Activated CD8-positive, alpha-beta T cell treated with anti-CD3 and anti-CD28 coated beads for 36 hours (primary cell): ENCODE results near the gene HMCN2. TPM values are rescaled to one million over a fixed set of nuclear protein-coding genes. Genes with fewer than 3 reads are reported as not detected.
"Not testable (repeated sequence)": the region's sequence is repeated elsewhere in the genome, so short reads cannot be mapped to it uniquely, and the experiment has no call there.

Experiments used
- ATAC-seq: fragments of 200-7000 bp; cut with Tn5 transposase; one replicate; pipeline ENCODE4 v1.10.0; 2021; ENCODE audit warnings: mild to moderate bottlenecking, moderate library complexity
- CTCF ChIA-PET: fragments of 350-600 bp; sonication (Branson Sonifier 250); formaldehyde crosslinking; loops from one replicate; lab custom pipeline; 2021; ENCODE audit warnings: antibody characterized with exemption; lab: Charles Lee
- POLR2A ChIA-PET: fragments of 350-600 bp; sonication (Branson Sonifier 250); formaldehyde crosslinking; loops from one replicate; lab custom pipeline; 2021; ENCODE audit warnings: antibody characterized with exemption; lab: Charles Lee
- DNase-seq: peaks from one replicate; pipeline ENCODE4 v3.0.0-alpha.2; 2020
- H3K27ac Mint-ChIP-seq: one replicate; pipeline ENCODE4 v1.8.0; 2021; ENCODE audit warnings: mild to moderate bottlenecking, mixed read lengths
- H3K27me3 Mint-ChIP-seq: one replicate; pipeline ENCODE4 v1.8.0; 2021; ENCODE audit warnings: mixed read lengths
- H3K36me3 Mint-ChIP-seq: one replicate; pipeline ENCODE4 v1.8.0; 2021; ENCODE audit warnings: low read depth, mixed read lengths
- H3K4me1 Mint-ChIP-seq: one replicate; pipeline ENCODE4 v1.8.0; 2021; ENCODE audit warnings: low read depth, mixed read lengths
- H3K4me3 Mint-ChIP-seq: one replicate; pipeline ENCODE4 v1.8.0; 2021; ENCODE audit warnings: mild to moderate bottlenecking, moderate library complexity, mixed read lengths
- H3K9me3 Mint-ChIP-seq: one replicate; pipeline ENCODE4 v1.8.0; 2021; ENCODE audit warnings: mixed read lengths
- intact Hi-C: fragments of 100-400 bp; cut with micrococcal nuclease; formaldehyde crosslinking; loops from one replicate; pipeline ENCODE4 v1.10.0; 2022
- total RNA-seq, 2 experiments: library from RNA; stranded (reverse); gene quantifications; one replicate each; pipeline ENCODE4 v1.2.3, GENCODE V29; 2021
- TF ChIP-seq, protein P1 (sequence below): fragments of 200-600 bp; IDR thresholded peaks from one replicate; pipeline ENCODE4 v1.8.0; 2022; ENCODE audit warnings: antibody characterized with exemption, mild to moderate bottlenecking

HMCN2 gene
- total RNA-seq, 2 experiments from 2014 or later: not detected

GRCh38 chr9:130245474-130245873 is 20.1 kb upstream of the HMCN2 start:
- peaks cover 5% of the 10 kb centered on the region for H3K27me3 Mint-ChIP-seq
- H3K4me1 Mint-ChIP-seq: peaks cover 10% of the 10 kb centered on the region
- ChIA-PET POLR2A (no interaction called here), CTCF (interaction anchor here (0.8 to 3.9 kb wide), 5 partner anchors 9 to 138 kb away, joined by 3 to 13 read pairs (median 3); no protein-coding TSS in a partner anchor)
- no peaks in the 10 kb centered on the region for H3K9me3 Mint-ChIP-seq
- no peak for DNase-seq
- H3K4me3 Mint-ChIP-seq: no peak overlapping the region
- TF ChIP-seq, protein P1, sequence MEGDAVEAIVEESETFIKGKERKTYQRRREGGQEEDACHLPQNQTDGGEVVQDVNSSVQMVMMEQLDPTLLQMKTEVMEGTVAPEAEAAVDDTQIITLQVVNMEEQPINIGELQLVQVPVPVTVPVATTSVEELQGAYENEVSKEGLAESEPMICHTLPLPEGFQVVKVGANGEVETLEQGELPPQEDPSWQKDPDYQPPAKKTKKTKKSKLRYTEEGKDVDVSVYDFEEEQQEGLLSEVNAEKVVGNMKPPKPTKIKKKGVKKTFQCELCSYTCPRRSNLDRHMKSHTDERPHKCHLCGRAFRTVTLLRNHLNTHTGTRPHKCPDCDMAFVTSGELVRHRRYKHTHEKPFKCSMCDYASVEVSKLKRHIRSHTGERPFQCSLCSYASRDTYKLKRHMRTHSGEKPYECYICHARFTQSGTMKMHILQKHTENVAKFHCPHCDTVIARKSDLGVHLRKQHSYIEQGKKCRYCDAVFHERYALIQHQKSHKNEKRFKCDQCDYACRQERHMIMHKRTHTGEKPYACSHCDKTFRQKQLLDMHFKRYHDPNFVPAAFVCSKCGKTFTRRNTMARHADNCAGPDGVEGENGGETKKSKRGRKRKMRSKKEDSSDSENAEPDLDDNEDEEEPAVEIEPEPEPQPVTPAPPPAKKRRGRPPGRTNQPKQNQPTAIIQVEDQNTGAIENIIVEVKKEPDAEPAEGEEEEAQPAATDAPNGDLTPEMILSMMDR: no peak
- H3K27ac Mint-ChIP-seq: no peak overlapping the region
- ATAC-seq: no peak
- intact Hi-C loops: no loop called here
- H3K36me3 Mint-ChIP-seq: no peaks in the 10 kb centered on the region

- TF ChIP-seq, protein P1: no peak
- Mint-ChIP-seq H3K27me3 (peaks cover 6% of the 10 kb centered on the region), H3K9me3 (no peaks in the 10 kb centered on the region), H3K4me1 (peaks cover 5% of the 10 kb centered on the region), H3K27ac (no peak overlapping the region), H3K36me3 (no peaks in the 10 kb centered on the region), H3K4me3 (no peak overlapping the region)
- DNase-seq (no peak), ATAC-seq (no peak)
- ChIA-PET CTCF (interaction anchor here (0.8 to 3.9 kb wide), 7 partner anchors 9 to 139 kb away, joined by 3 to 13 read pairs (median 3); no protein-coding TSS in a partner anchor), POLR2A (interaction anchor here (1.5 kb wide), 1 partner anchor 16 kb away, joined by 3 read pairs; no protein-coding TSS in a partner anchor)
- intact Hi-C loops: no loop called here
Measured at GRCh38 chr9:130246126-130246525, 19.4 kb upstream of the HMCN2 start.

- intact Hi-C loops: no loop called here
- H3K4me1 Mint-ChIP-seq: no peaks in the 10 kb centered on the region
- CTCF ChIA-PET: interaction anchor here (1.6 to 3.1 kb wide), 2 partner anchors 9 to 12 kb away, joined by 4 to 13 read pairs; no protein-coding TSS in a partner anchor
- POLR2A ChIA-PET: no interaction called here
- H3K9me3 Mint-ChIP-seq: no peaks in the 10 kb centered on the region
- TF ChIP-seq, protein P1: no peak
- peaks cover 8% of the 10 kb centered on the region for H3K27me3 Mint-ChIP-seq
- ATAC-seq (no peak), DNase-seq (no peak)
- H3K36me3 Mint-ChIP-seq: no peaks in the 10 kb centered on the region
- no peak overlapping the region for H3K27ac Mint-ChIP-seq
- H3K4me3 Mint-ChIP-seq: no peak overlapping the region
Measured at GRCh38 chr9:130254747-130255630, 10.6 kb upstream of the HMCN2 start.

GRCh38 chr9:130255631-130256134 is 9.9 kb upstream of the HMCN2 start:
- H3K36me3 Mint-ChIP-seq: no peaks in the 10 kb centered on the region
- H3K27me3 Mint-ChIP-seq: peaks cover 13% of the 10 kb centered on the region
- no peaks in the 10 kb centered on the region for H3K9me3 Mint-ChIP-seq
- H3K4me1 Mint-ChIP-seq: no peaks in the 10 kb centered on the region
- DNase-seq (no peak), ATAC-seq (no peak)
- H3K4me3 Mint-ChIP-seq: no peak overlapping the region
- no peak overlapping the region for H3K27ac Mint-ChIP-seq
- ChIA-PET POLR2A (no interaction called here), CTCF (interaction anchor here (1.0 to 3.1 kb wide), 3 partner anchors 10 to 20 kb away, joined by 4 to 13 read pairs (median 4); no protein-coding TSS in a partner anchor)
- intact Hi-C loops: no loop called here
- TF ChIP-seq, protein P1: no peak

GRCh38 chr9:130256644-130257043 is 8.9 kb upstream of the HMCN2 start:
- no peak for DNase-seq
- Mint-ChIP-seq H3K36me3 (no peaks in the 10 kb centered on the region), H3K4me3 (no peak overlapping the region), H3K27ac (no peak overlapping the region), H3K4me1 (no peaks in the 10 kb centered on the region), H3K27me3 (peaks cover 11% of the 10 kb centered on the region), H3K9me3 (no peaks in the 10 kb centered on the region)
- no peak for ATAC-seq
- CTCF ChIA-PET: interaction anchor here (1.0 to 3.1 kb wide), 2 partner anchors 14 to 21 kb away, joined by 4 to 13 read pairs; no protein-coding TSS in a partner anchor
- intact Hi-C loops: no loop called here
- POLR2A ChIA-PET: no interaction called here
- TF ChIP-seq, protein P1: no peak

GRCh38 chr9:130258137-130258536 is 7.4 kb upstream of the HMCN2 start:
- POLR2A ChIA-PET, intact Hi-C loops, H3K27ac Mint-ChIP-seq, H3K9me3 Mint-ChIP-seq, H3K4me3 Mint-ChIP-seq, H3K36me3 Mint-ChIP-seq, ATAC-seq, DNase-seq, H3K4me1 Mint-ChIP-seq: not testable (repeated sequence)
- CTCF ChIA-PET: interaction anchor here (2.2 kb wide), 1 partner anchor 14 kb away, joined by 14 read pairs; no protein-coding TSS in a partner anchor
- peaks cover 20% of the 10 kb centered on the region for H3K27me3 Mint-ChIP-seq
